ENCODE measurements around the gene PIGL.

Gene PIGL

DNA sequence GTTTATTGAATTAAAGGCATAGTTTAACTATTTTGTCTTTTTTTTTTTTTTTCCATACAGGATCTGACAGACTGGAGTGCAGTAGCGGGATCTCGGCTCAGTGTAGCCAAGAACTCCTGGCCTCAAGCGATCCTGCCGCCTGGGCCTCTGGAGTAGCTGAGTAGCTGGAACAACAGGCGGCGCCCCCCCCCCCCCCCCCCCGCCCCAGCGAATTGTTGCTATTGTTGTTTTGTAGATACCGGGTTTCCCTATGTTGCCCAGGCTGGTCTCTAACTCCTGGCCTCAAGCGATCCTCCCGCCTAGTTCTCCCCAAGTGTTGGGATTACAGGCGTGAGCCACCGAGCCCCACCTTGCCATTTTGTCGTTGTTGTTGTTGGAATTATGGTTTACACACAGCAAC, 137.6 kb downstream of the PIGL start:
- DNase-seq = no peak

GRCh38 chr17:16358394-16358793, 141.4 kb downstream of the PIGL start:
- no peak for DNase-seq

DNA sequence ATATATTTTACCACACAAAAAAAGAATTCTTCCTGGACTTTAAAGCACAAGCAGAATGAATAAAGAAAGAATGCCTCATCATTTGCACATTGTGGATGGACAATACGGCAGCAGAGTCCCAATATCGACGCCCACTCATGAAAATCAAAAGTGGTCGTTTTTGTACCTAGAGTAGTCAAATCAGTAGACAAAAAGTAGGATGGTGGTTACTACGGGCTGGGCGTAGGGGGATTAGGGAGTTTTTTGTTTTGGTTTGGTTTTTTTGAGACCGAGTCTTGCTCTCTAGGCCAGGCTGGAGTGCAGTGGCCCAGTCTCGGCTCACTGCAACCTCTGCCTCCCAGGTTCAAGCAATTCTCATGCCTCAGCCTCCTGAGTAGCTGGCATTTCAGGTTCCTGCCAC, 144.9 kb downstream of the PIGL start:
- no peak for DNase-seq

DNA sequence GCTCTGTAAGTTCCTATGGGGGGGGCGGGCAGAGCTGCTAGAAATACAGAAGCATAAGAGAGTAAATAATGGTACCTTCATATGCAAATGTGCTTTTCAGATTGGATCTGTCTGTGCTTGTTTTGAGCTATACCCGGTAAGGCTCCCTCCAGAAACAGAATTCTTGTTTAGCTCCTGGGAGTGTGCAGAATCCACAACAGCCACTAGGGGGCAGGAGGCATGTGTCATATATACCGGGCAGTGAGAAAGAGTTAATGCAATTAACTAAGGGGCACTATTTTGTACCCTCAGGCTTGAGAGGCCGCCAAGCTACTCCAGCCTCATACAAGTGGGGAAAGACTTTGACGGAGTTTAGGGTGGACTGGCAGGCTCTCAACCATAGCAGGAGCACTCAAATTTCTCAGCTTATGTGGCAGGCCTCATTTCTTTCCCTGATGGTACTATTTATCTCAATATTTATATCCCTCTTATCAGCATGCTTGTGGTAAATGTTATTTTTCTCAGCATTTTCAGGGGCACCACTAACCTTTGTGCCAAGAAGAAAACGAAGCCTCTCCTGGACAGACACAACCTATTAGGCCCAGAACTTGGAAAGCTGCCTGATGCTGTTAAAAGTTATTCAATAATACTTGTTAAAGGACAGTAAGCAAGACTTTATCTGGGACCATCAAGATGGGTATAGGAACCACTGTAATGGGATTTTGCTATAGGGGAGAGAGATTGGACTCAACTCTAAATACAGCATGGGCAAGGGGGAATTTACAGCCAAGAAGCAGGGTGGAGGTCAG, 146.9 kb downstream of the PIGL start:
- peak; percentile 76 for DNase-seq

GRCh38 chr17:16364625-16365024, 147.6 kb downstream of the PIGL start:
- DNase-seq = no peak

DNA sequence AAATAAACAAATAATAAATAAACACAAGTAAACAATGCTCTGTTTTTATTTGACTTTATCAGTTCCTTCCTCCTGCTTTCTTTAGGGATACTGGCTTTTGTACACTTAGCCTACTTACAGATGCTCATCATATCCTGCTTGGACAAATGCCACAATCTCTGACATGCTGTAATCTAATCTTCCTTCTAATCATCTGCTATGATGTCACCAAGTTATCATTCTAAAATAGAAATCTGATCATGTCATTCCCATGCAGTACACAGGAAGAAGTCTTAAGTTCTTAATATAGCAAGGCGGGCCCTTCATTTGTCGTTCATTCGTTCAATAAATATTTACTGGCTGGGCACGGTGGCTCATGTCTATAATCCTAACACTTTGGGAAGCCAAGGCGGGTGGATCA, 154.7 kb downstream of the PIGL start:
- DNase-seq = no peak

DNA sequence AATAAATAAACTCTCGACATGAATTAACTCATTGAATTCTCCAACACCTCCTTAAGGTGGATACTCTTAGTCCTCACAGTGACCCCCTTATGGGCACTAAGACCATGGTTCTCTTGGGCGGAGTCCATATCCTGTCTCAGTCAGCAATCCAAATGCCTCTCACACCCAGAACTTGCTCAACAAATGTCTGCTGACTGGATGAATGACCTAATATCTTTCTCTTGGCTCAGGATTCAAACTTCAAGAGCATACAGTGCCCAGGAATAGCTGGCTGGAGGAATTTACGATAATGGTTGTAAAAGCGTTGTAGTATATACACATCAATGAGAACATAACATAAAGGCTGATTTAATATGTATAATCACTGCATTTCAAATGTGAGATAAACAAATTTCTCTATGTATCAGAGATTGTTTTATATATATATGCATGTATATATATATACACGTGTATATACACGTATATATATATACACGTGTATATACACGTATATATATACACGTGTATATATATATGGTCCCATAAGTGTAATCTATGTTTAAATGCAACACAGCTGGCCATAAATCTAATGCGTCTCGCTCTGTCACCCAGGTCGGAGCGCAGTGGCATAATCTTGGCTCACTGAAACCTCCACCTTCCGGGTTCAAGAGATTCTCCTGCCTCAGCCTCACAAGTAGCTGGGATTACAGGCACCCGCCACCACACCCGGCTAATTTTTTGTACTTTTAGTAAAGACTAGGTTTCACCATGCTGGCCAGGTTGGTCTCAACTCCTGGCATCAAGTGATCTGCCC, 157.3 kb downstream of the PIGL start:
- no peak for DNase-seq

Measured in CD4-positive, alpha-beta T cell treated with Interleukin-4 for 4 hours (primary cell).